Suppressor macrophage treated with lipopolysaccharide for 4 hours (primary cell): ENCODE data around the gene PIN4.
"Not testable (repeated sequence)": the region's sequence is repeated elsewhere in the genome, so short reads cannot be mapped to it uniquely, and the experiment has no call there.

ENCODE experiments used
- DNase-seq: peaks from one replicate; pipeline ENCODE4 v3.0.0-alpha.2; 2020

Gene PIN4

GRCh38 chrX:72181178-72182125, at the start of gene PIN4:
Gene PIN4 (plus strand): TSS chrX:72181757. CDS start chrX:72181786, 29 bp downstream.
- DNase-seq = peak; percentile 93

GRCh38 chrX:72132456-72132855, 49.1 kb upstream of the PIN4 start:
- no peak for DNase-seq

- DNase-seq = no peak
Observed at GRCh38 chrX:72133851-72134546, 47.6 kb upstream of the PIN4 start.

- no peak for DNase-seq
Observed at GRCh38 chrX:72137846-72138495, 43.6 kb upstream of the PIN4 start.

GRCh38 chrX:72139538-72139937, 42.0 kb upstream of the PIN4 start:
- DNase-seq = no peak

- DNase-seq = no peak
Observed at GRCh38 chrX:72141372-72142004, 40.1 kb upstream of the PIN4 start.

GRCh38 chrX:72142094-72142793, 39.3 kb upstream of the PIN4 start:
- DNase-seq = no peak

- DNase-seq = no peak
Observed at GRCh38 chrX:72142794-72143608, 38.6 kb upstream of the PIN4 start.

- no peak for DNase-seq
Observed at GRCh38 chrX:72143609-72143907, 38.0 kb upstream of the PIN4 start.

GRCh38 chrX:72145181-72145580, 36.4 kb upstream of the PIN4 start:
- no peak for DNase-seq

- DNase-seq = no peak
Observed at GRCh38 chrX:72146527-72146926, 35.0 kb upstream of the PIN4 start.

- no peak for DNase-seq
Observed at GRCh38 chrX:72158773-72159172, 22.8 kb upstream of the PIN4 start.

GRCh38 chrX:72159769-72160168, 21.8 kb upstream of the PIN4 start:
- DNase-seq = no peak

- DNase-seq = no peak
Observed at GRCh38 chrX:72165551-72165950, 16.0 kb upstream of the PIN4 start.

- peak; percentile 22 for DNase-seq
Observed at GRCh38 chrX:72169008-72169728, 12.4 kb upstream of the PIN4 start.

- DNase-seq = not testable (repeated sequence)
Observed at GRCh38 chrX:72176289-72176688, 5.3 kb upstream of the PIN4 start.

GRCh38 chrX:72176981-72177380, 4.6 kb upstream of the PIN4 start:
- no peak for DNase-seq

GRCh38 chrX:72180539-72180938, 1.0 kb upstream of the PIN4 start:
- no peak for DNase-seq

GRCh38 chrX:72182924-72183323, 1.4 kb downstream of the PIN4 start:
- DNase-seq = no peak

GRCh38 chrX:72201836-72202536, 20.4 kb downstream of the PIN4 start:
- no peak for DNase-seq
